ENCODE measurements around the gene TSSK2.
A peak's percentile ranks its signal among the peaks of the same experiment; 100 is the strongest.

TSSK2 gene

DNA sequence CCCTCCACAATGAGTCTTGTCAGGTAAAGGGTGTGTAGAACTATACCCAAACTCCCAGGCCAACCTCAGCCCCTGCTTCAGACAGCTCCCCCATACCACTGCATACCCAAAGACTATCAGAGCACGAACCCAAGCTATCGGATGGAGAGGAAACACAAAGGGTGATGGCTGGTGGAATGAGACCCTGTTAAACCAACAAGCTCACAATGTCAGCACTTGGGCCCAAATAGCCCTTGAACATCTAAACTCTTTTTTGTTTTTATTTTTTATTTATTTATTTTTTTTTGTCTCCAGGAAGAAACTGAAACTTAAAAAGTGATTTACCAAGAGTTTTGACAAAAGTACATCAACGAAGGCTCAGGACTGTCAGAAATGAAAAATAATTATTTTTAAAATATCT, 19.5 kb upstream of the TSSK2 start:
- no peak overlapping the region for H3K4me3 Mint-ChIP-seq
- peaks cover 10% of the 10 kb centered on the region for H3K36me3 Mint-ChIP-seq (ENCODE audit: low read depth)

DNA sequence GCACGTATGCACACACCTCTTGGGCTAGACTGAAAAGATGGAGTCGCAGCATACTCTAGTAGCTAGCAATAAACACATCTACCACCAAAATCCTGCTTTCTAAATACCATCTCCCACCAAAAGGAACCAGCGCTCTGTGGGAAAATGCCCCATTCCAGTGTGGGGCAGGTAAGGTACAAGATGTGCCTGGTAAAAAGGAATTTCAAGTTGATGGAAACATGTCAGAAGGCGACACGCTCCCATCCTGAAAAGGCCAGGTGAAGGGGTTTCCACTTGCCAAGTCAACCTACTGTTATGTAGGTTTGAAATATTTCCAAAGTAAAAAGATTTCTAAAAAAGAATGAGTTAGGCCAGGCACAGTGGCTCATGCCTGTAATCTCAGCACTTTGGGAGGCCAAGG, 17.7 kb upstream of the TSSK2 start:
- H3K4me1 Mint-ChIP-seq (ENCODE audit: low read depth): peaks cover 38% of the 10 kb centered on the region
- H3K27ac Mint-ChIP-seq: no peak overlapping the region
- DNase-seq (ENCODE audit: low spot score): no peak
- H3K9me3 Mint-ChIP-seq: no peaks in the 10 kb centered on the region
- no peaks in the 10 kb centered on the region for H3K27me3 Mint-ChIP-seq (ENCODE audit: low read depth)
- H3K36me3 Mint-ChIP-seq (ENCODE audit: low read depth): peaks cover 7% of the 10 kb centered on the region
- no peak overlapping the region for H3K4me3 Mint-ChIP-seq

More for the DNA sequence above, 19.5 kb upstream of the TSSK2 start:
- no peak overlapping the region for H3K27ac Mint-ChIP-seq
- no peak for DNase-seq (ENCODE audit: low spot score)
- H3K4me1 Mint-ChIP-seq (ENCODE audit: low read depth): peaks cover 36% of the 10 kb centered on the region
- H3K9me3 Mint-ChIP-seq: no peaks in the 10 kb centered on the region
- H3K27me3 Mint-ChIP-seq (ENCODE audit: low read depth): no peaks in the 10 kb centered on the region

DNA sequence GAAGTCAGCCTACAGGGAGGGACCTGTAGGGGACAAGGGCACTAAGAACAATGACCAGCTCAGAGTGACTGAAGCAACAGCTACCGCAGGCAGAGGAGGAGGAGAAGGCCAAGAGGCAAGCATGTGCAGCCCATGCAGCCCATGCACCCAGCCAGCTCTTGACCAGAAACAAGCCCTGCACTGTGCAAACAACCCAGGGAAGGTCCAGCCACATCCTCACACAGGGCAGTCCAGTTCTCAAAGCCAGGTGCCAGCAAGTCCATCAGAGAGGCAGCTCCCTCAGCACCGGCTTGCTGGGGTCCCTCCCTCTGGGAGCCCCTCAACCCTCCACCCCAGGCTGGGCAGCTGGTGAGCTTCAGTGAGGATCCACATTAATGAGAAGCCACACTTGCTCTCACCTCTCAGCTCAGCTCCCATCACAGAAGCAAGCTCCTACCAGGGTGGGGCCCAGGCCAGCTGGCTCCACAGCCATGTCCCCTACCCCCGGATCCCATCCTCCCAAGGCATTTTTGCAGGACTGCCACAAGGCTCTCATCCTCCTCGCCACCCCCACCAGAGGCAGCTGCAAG, 16.0 kb upstream of the TSSK2 start:
- no peak overlapping the region for H3K27ac Mint-ChIP-seq
- no peak for DNase-seq (ENCODE audit: low spot score)
- H3K36me3 Mint-ChIP-seq (ENCODE audit: low read depth): peaks cover 3% of the 10 kb centered on the region
- no peaks in the 10 kb centered on the region for H3K27me3 Mint-ChIP-seq (ENCODE audit: low read depth)
- H3K4me1 Mint-ChIP-seq (ENCODE audit: low read depth): peaks cover 23% of the 10 kb centered on the region
- H3K9me3 Mint-ChIP-seq: no peaks in the 10 kb centered on the region
- no peak overlapping the region for H3K4me3 Mint-ChIP-seq

DNA sequence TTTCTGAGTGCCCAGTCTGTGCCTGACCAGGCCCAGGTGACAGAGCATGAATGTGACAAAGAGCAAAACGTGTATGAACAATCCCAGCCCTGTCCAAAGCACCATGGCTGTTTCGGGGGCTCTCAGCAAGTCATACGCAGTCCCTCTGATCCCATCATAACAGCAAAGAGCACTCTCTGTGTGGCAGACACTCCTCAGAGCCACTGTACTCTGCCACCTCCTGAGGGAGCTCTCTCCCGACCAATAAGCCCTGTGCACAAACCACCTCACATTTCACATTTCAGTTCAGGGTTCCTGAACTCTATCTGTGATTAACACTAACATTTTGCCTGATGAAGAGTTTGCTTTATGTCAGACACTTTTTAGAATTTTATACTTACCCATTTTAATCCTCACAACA, 15.5 kb upstream of the TSSK2 start:
- Mint-ChIP-seq H3K4me3 (no peak overlapping the region), H3K27me3 (ENCODE audit: low read depth) (no peaks in the 10 kb centered on the region), H3K4me1 (ENCODE audit: low read depth) (peaks cover 26% of the 10 kb centered on the region), H3K36me3 (ENCODE audit: low read depth) (peaks cover 2% of the 10 kb centered on the region), H3K27ac (no peak overlapping the region), H3K9me3 (no peaks in the 10 kb centered on the region)
- no peak for DNase-seq (ENCODE audit: low spot score)

DNA sequence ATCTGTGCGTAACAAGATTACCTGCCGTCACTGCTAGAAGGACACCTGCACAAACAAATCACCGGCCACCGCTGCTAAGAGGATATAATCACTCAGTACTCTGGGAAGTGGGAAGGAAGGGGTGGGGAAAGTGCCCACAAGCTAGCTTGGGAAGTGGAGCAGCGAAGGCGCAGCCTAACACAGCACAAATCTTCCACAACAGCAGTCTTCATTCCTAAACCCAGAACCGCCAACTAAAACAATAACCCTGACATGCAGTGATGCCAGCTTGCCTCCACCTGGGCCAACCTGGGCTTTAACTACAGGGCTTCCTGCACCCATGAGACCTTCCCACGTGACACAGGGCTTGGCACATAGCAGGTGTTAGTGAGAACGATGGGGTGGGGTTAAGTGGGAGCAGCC, 14.0 kb upstream of the TSSK2 start:
- Mint-ChIP-seq H3K27ac (no peak overlapping the region), H3K27me3 (ENCODE audit: low read depth) (no peaks in the 10 kb centered on the region), H3K9me3 (no peaks in the 10 kb centered on the region), H3K4me3 (no peak overlapping the region), H3K36me3 (ENCODE audit: low read depth) (peaks cover 2% of the 10 kb centered on the region), H3K4me1 (ENCODE audit: low read depth) (peaks cover 28% of the 10 kb centered on the region)
- no peak for DNase-seq (ENCODE audit: low spot score)

DNA sequence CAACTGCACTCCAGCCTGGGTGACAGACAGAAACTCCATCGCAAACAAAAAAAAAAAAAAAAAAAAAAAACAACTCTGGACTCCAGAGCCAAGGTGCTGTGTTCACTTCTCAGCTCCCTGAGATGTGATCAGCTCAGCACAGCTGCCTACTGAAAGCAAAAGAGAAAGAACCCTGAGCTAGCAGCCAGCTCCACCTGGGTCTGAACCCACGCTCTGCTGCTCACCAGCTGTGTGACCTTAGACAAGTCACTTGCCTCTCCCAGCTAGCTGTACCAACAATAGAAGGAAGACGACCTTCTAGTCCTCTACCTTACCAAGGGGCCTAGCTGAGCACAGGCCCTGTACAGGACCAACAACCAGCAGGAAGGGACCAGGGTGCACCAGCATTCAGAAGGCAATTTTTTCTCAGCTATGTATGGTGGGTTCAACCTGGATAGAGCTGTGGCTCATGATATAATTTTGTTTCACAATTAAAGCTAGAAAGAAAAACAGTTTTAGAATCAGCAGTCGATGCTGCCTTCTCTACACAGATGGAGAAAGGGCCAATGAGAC, 12.7 kb upstream of the TSSK2 start:
- Mint-ChIP-seq H3K36me3 (ENCODE audit: low read depth) (peaks cover 2% of the 10 kb centered on the region), H3K4me1 (ENCODE audit: low read depth) (peaks cover 34% of the 10 kb centered on the region), H3K27me3 (ENCODE audit: low read depth) (no peaks in the 10 kb centered on the region), H3K9me3 (no peaks in the 10 kb centered on the region), H3K4me3 (no peak overlapping the region), H3K27ac (peak overlapping the region; percentile 42)
- DNase-seq (ENCODE audit: low spot score): no peak

DNA sequence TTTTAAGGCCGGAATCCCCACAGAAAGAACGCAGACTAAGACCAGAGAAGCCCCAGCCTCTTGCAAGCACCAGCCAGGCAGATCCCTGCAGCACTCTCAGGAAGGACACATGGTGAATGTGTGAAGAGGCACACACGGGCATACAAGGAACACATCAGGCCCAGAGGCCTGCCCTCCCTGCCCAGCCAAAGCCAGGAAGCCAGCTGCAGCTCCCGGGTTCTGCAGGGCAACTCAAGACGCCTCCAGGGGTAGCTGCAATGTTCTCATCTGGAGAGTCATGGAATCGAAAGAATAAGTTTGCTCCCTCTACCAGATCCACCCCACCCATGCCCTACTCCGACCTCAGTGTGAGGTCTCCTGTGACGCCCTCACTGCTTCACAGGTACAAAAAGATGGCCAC, 11.2 kb upstream of the TSSK2 start:
- H3K27ac Mint-ChIP-seq: no peak overlapping the region
- peaks cover 34% of the 10 kb centered on the region for H3K4me1 Mint-ChIP-seq (ENCODE audit: low read depth)
- H3K9me3 Mint-ChIP-seq: no peaks in the 10 kb centered on the region
- DNase-seq (ENCODE audit: low spot score): no peak
- H3K36me3 Mint-ChIP-seq (ENCODE audit: low read depth): peaks cover 2% of the 10 kb centered on the region
- H3K27me3 Mint-ChIP-seq (ENCODE audit: low read depth): no peaks in the 10 kb centered on the region
- H3K4me3 Mint-ChIP-seq: peak overlapping the region; percentile 92

DNA sequence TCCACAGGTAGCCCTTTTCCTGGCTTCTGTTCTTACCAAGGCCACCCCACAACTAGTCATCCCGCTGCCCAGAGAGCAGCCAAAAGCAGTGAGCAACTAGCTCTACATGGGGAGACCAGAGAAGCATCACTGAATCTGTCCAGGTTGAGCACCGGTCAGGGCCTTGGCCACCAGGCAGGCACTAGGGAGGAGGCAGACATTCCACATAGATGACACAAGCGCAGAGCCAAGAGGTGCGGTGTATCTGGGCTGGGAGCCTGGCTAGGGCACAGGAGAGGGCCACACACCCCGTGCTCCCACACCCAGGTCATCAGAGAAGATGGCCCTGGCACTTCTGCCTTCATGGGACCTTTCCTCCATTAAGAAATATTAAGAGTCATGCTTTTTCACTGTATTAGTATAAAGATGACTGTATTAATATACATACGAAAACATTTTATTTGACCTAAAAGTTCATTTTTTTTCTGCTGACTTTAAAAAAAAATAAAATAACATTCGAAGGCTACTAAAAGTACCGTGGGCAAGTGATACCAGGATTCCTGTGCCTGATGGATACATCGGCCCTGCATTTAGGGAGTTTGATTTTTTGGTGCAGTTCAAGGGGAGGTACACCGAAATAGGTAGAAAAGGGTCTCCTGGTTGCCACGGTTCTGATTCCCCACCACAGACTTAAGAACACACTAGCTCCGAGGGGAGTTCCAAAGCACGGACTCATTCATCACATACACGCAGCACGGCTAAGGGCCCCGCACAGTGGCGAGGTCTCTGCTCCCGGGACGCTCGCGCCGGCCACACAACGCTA, 10.1 kb upstream of the TSSK2 start:
- no peak for DNase-seq (ENCODE audit: low spot score)
- Mint-ChIP-seq H3K27me3 (ENCODE audit: low read depth) (no peaks in the 10 kb centered on the region), H3K27ac (peak overlapping the region; percentile 68), H3K9me3 (no peaks in the 10 kb centered on the region), H3K36me3 (ENCODE audit: low read depth) (peaks cover 2% of the 10 kb centered on the region), H3K4me3 (peak overlapping the region; percentile 92), H3K4me1 (ENCODE audit: low read depth) (peaks cover 31% of the 10 kb centered on the region)

DNA sequence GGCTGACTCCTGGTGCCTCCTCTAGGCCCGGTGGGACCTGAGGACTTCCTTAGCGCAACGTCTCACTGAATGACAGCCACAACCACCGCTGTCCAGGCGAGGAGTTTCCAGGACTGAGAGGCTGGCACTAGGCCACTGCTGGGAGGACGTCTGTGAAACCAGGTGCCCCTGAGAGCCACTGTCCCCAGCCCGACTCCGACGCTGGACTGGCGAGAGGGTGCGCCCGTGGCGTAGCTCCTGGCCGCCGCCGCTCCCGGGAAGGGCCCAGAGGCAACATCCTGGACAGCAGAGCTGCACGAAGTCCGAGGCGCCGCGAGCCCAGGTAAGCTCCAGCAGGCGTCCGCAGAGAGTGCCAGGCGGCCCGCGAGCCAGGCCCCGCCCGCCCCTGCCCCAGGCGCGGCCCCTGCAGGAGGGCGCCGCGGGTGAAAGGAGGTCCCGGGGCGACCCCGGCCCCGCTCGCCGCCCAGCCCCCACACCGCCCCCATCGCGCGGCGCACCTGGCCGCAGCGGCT, 9.4 kb upstream of the TSSK2 start:
- DNase-seq (ENCODE audit: low spot score): peak; percentile 27
- H3K27ac Mint-ChIP-seq: peak overlapping the region; percentile 68
- no peaks in the 10 kb centered on the region for H3K9me3 Mint-ChIP-seq
- peaks cover 2% of the 10 kb centered on the region for H3K36me3 Mint-ChIP-seq (ENCODE audit: low read depth)
- peak overlapping the region; percentile 92 for H3K4me3 Mint-ChIP-seq
- peaks cover 26% of the 10 kb centered on the region for H3K4me1 Mint-ChIP-seq (ENCODE audit: low read depth)
- no peaks in the 10 kb centered on the region for H3K27me3 Mint-ChIP-seq (ENCODE audit: low read depth)

DNA sequence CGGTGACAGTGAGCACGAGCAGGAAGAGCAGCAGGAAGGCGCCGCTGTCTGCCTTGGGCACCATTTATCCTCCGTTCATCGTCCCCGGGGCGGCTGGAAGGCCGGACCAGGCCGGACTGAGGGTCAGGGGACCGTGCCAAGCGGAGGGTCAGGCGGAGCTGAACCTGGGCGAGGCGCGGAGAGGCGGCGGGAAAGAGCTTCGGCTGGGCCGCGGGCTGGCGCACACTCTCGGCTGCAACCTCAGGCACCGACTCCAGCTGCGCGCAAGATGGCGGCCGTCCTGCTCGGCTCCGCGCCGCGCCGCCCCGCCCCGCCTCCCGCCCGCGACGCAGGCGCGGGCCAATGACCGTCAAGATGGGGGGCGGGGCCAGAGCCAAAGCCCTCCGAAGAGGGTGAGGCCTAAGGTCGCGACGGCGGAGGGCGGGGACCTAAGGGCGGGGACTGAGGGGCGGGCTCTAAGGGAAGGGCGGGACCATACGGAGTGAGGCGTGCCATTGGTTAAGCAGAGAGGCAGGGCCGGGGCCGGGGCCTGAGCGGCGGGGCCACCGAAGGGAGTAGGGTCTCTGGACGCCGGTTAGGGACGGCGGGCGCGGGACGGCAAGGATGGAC, 8.9 kb upstream of the TSSK2 start, which contains the start of gene DGCR2:
Gene DGCR2, minus strand, starts transcription at position 270 of the 609 bp plus-strand sequence. Its CDS starts 206 bp downstream, at position 64.
- peak within 1 kb of the TSS; percentile 72 for H3K27ac Mint-ChIP-seq
- peaks cover 25% of the 10 kb centered on the region for H3K4me1 Mint-ChIP-seq (ENCODE audit: low read depth)
- peak within 1 kb of the TSS; percentile 92 for H3K4me3 Mint-ChIP-seq
- H3K9me3 Mint-ChIP-seq: no peaks in the 10 kb centered on the region
- H3K36me3 Mint-ChIP-seq (ENCODE audit: low read depth): peaks cover 2% of the 10 kb centered on the region
- no peaks in the 10 kb centered on the region for H3K27me3 Mint-ChIP-seq (ENCODE audit: low read depth)
- peak; percentile 91 for DNase-seq (ENCODE audit: low spot score)

DNA sequence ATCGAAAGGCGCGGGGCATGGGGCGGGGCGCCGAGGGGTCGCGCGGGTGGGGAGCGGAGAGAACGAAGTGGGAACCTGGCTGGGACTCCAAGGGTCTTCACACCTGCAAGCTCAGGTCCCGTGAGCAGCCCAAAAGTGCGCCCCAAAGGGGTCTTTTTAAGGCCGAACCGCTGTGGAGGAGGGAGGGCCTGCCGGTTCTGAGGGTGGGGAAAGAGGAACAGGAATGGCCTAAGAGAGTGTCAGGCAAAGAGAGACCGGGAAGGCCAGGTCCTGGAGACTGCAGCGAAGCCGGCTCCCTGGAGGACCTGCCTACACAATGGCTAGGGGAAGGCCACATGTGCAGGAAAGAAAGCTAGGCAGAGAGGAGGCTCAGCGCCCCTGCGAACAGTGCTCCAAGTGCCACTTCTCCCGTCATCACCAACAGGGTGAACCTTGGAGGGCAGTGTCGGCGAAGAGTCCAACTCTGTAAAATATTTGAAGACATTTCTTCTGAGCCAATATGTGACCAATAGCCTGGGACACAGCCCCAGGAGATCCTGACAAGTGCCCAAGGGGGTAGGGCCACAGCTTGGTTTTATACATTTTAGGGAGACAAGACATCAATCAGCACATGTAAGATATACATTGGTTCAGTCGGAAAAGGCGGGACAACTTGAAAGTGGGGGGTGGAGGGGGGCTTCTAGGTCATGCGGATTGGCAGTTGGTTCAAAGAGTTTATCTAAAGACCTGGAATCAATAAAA, 8.2 kb upstream of the TSSK2 start:
- no peak for DNase-seq (ENCODE audit: low spot score)
- peaks cover 2% of the 10 kb centered on the region for H3K36me3 Mint-ChIP-seq (ENCODE audit: low read depth)
- peak overlapping the region; percentile 72 for H3K27ac Mint-ChIP-seq
- H3K27me3 Mint-ChIP-seq (ENCODE audit: low read depth): no peaks in the 10 kb centered on the region
- H3K9me3 Mint-ChIP-seq: no peaks in the 10 kb centered on the region
- H3K4me3 Mint-ChIP-seq: peak overlapping the region; percentile 79
- peaks cover 23% of the 10 kb centered on the region for H3K4me1 Mint-ChIP-seq (ENCODE audit: low read depth)

DNA sequence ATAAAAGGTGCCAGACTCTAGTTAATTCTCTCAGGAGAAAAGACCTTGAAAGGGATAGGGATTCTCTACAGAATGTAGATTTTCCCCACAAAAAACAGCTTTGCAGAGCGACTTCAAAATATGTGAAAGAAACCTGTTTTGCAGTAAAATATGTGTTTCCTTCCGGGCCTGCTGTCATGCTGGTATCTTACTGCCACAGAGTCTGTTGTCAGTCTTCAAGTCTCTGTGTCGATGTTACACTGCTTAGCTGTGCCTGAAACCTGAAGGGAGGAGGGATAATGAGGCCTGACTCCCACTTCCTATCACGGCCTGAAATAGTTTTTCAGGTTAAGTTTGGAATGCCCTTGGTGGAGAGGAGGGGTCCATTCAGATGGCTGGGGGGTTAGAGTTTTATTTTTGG, 7.2 kb upstream of the TSSK2 start:
- H3K9me3 Mint-ChIP-seq: no peaks in the 10 kb centered on the region
- no peak overlapping the region for H3K27ac Mint-ChIP-seq
- H3K36me3 Mint-ChIP-seq (ENCODE audit: low read depth): peaks cover 2% of the 10 kb centered on the region
- peaks cover 23% of the 10 kb centered on the region for H3K4me1 Mint-ChIP-seq (ENCODE audit: low read depth)
- H3K4me3 Mint-ChIP-seq: no peak overlapping the region
- no peaks in the 10 kb centered on the region for H3K27me3 Mint-ChIP-seq (ENCODE audit: low read depth)
- DNase-seq (ENCODE audit: low spot score): no peak

DNA sequence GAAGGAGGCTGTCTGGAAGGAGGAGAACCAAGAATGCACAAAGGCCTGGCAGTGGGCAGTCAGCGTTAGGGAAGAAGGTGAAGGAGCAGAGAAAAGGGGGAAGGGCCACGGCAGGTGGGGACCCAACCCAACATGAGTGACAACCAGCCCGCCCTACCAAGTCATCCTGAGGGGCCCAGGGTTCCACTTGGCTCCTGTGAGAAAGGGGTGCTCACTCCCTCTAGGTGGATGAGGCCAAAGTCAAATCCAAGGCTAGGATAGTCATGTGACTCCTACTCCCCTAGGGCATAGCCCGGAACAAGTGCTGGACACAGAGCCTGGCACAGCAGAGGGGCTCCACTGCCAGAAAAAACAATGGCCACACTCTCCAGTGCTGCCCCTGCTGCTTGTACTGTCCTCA, 6.7 kb upstream of the TSSK2 start:
- no peak overlapping the region for H3K27ac Mint-ChIP-seq
- no peak overlapping the region for H3K4me3 Mint-ChIP-seq
- no peaks in the 10 kb centered on the region for H3K9me3 Mint-ChIP-seq
- no peak for DNase-seq (ENCODE audit: low spot score)
- peaks cover 21% of the 10 kb centered on the region for H3K4me1 Mint-ChIP-seq (ENCODE audit: low read depth)
- peaks cover 2% of the 10 kb centered on the region for H3K36me3 Mint-ChIP-seq (ENCODE audit: low read depth)
- no peaks in the 10 kb centered on the region for H3K27me3 Mint-ChIP-seq (ENCODE audit: low read depth)
